Neural cell (in vitro differentiated cells): ENCODE data around the gene P2RY6. TPM values are rescaled to one million over a fixed set of nuclear protein-coding genes. Genes with fewer than 3 reads are reported as not detected.

Source experiments
- H2AFZ ChIP-seq: fragments of 200-600, 300-800 bp; sonication (generic), shearing (Covaris generic); 2 replicates; pipeline ENCODE4 v1.6.0; 2014; ENCODE audit warnings: low read depth, mild to moderate bottlenecking, antibody characterized with exemption, low read length, moderate library complexity
- H3F3A ChIP-seq: fragments of 200-600 bp; shearing (Covaris generic); 2 replicates; pipeline ENCODE4 v1.6.1; 2016; ENCODE audit warnings: mild to moderate bottlenecking, moderate library complexity, mixed read lengths, antibody characterized with exemption, low read length; ENCODE audit not compliant: insufficient read depth, poor library complexity, severe bottlenecking
- H3K27ac ChIP-seq: fragments of 200-600, 300-800 bp; sonication (generic), shearing (Covaris generic); 2 replicates; pipeline ENCODE4 v1.5.1; 2014; ENCODE audit warnings: mild to moderate bottlenecking, low read length, moderate library complexity
- H3K27me3 ChIP-seq: fragments of 300-800, 200-600 bp; sonication (generic), shearing (Covaris generic); 2 replicates; pipeline ENCODE4 v1.6.0; 2014; ENCODE audit warnings: mild to moderate bottlenecking, low read depth, low read length, moderate library complexity; ENCODE audit not compliant: insufficient read depth
- H3K36me3 ChIP-seq: fragments of 300-800, 200-600 bp; sonication (generic), shearing (Covaris generic); 2 replicates; pipeline ENCODE4 v1.5.1; 2014; ENCODE audit warnings: mild to moderate bottlenecking, antibody characterized with exemption, low read length, moderate library complexity; ENCODE audit not compliant: insufficient read depth
- H3K4me2 ChIP-seq: fragments of 300-800, 200-600 bp; sonication (generic), shearing (Covaris generic); 2 replicates; pipeline ENCODE4 v1.6.0; 2014; ENCODE audit warnings: mild to moderate bottlenecking, low read length
- H3K4me3 ChIP-seq: fragments of 300-800, 200-600 bp; sonication (generic), shearing (Covaris generic); 2 replicates; pipeline ENCODE4 v1.5.1; 2014; ENCODE audit warnings: mild to moderate bottlenecking, low read length, moderate library complexity
- H3K79me2 ChIP-seq: fragments of 200-600 bp; shearing (Covaris generic); replicated peaks from 2 replicates; pipeline ENCODE4 v1.6.0; 2014; ENCODE audit warnings: mild to moderate bottlenecking, low read length, moderate library complexity; ENCODE audit not compliant: insufficient read depth
- H3K9ac ChIP-seq: fragments of 300-800, 200-600 bp; sonication (generic), shearing (Covaris generic); 2 replicates; pipeline ENCODE4 v1.6.1; 2016; ENCODE audit warnings: mild to moderate bottlenecking, low read length, mixed read lengths
- H3K9me2 ChIP-seq: fragments of 200-600 bp; shearing (Covaris generic); 2 replicates; pipeline ENCODE4 v1.6.1; 2016; ENCODE audit warnings: mild to moderate bottlenecking, low read length, mixed read lengths; ENCODE audit not compliant: insufficient read depth
- H3K9me3 ChIP-seq: fragments of 200-600, 300-800 bp; sonication (generic), shearing (Covaris generic); 2 replicates; pipeline ENCODE4 v1.6.1; 2016; ENCODE audit warnings: mild to moderate bottlenecking, mixed run types, low read length, moderate library complexity, mixed read lengths
- H4K20me1 ChIP-seq: fragments of 200-600 bp; shearing (Covaris generic); 2 replicates; pipeline ENCODE4 v1.6.1; 2016; ENCODE audit warnings: mild to moderate bottlenecking, mixed run types; ENCODE audit not compliant: insufficient read depth
- EP300 ChIP-seq: fragments of 450-650 bp; conservative IDR thresholded peaks from 2 replicates; pipeline ENCODE4 v1.6.1; 2014; ENCODE audit warnings: antibody characterized with exemption, mild to moderate bottlenecking, moderate library complexity; ENCODE audit not compliant: poor library complexity, severe bottlenecking
- EZH2 ChIP-seq: fragments of 200-600, 300-800 bp; shearing (Covaris generic), sonication (generic); IDR thresholded peaks from 2 replicates; pipeline ENCODE4 v1.6.1; 2014; ENCODE audit warnings: antibody characterized with exemption, low read length, borderline replicate concordance, mild to moderate bottlenecking; ENCODE audit not compliant: insufficient read depth, poor library complexity, severe bottlenecking
- MXI1 ChIP-seq: fragments of 450-650 bp; conservative IDR thresholded peaks from 2 replicates; pipeline ENCODE4 v1.6.1; 2014; ENCODE audit warnings: antibody characterized with exemption, mild to moderate bottlenecking; ENCODE audit not compliant: poor library complexity, severe bottlenecking
- POLR2AphosphoS5 ChIP-seq: IDR thresholded peaks from 2 replicates; pipeline ENCODE4 v1.6.1; 2012
- RAD21 ChIP-seq: fragments of 450-650 bp; conservative IDR thresholded peaks from 2 replicates; pipeline ENCODE4 v1.6.1; 2014; ENCODE audit warnings: antibody characterized with exemption, mild to moderate bottlenecking, moderate library complexity
- SMC3 ChIP-seq: fragments of 450-650 bp; conservative IDR thresholded peaks from 2 replicates; pipeline ENCODE4 v1.6.1; 2014; ENCODE audit warnings: antibody characterized with exemption, mild to moderate bottlenecking, moderate library complexity; ENCODE audit not compliant: poor library complexity
- TAF1 ChIP-seq: IDR thresholded peaks from 2 replicates; pipeline ENCODE4 v1.6.1; 2012; ENCODE audit warnings: low read depth
- polyA plus RNA-seq: library from polyadenylated mRNA; depleted of rRNA; stranded (reverse); fragments of >200 nt; gene quantifications from 2 replicates; pipeline ENCODE4 v1.2.3, GENCODE V29; 2014
- TF ChIP-seq, protein P1 (sequence below): IDR thresholded peaks from 2 replicates; pipeline ENCODE4 v1.6.1; 2012; ENCODE audit warnings: borderline replicate concordance
- TF ChIP-seq, protein P2 (sequence below): fragments of 450-650 bp; IDR thresholded peaks from 2 replicates; pipeline ENCODE4 v1.5.1; 2014; ENCODE audit warnings: antibody characterized with exemption, mild to moderate bottlenecking, moderate library complexity; ENCODE audit not compliant: poor library complexity, severe bottlenecking

Gene P2RY6
- polyA plus RNA-seq, 1 donor from 2014 or later: not detected

DNA sequence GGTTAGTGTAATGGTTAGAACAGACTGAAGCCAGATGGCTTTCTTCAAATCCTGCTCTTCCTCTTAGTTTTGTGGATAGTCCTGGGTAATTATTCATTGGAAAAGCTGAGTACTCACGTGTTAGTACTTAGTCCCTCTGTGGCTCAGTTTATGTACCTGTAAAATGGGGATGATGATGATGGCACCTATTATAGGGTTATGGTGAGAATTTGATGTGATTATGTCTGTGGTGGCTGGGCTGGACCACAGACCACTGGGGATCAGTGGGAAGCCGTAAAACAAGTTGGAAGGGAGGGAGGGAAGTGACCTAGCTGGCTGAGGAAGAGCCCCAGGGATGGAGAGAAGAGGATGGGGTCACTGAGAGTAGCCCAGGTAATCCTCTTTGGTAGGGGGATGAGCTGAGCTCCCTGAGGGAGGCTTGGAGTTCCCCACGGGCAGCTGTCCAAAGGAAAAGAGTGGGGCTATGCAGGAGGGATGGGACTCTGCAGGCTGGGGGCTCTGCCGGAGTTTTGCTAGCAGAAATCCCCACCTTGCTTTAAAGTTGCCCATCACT is 55.8 kb downstream of the P2RY6 start:
- H3K9ac ChIP-seq: no peak overlapping the region
- H3K4me3 ChIP-seq: no peak overlapping the region
- H3K79me2 ChIP-seq: peaks cover 10% of the 10 kb centered on the region
- H4K20me1 ChIP-seq: no peaks in the 10 kb centered on the region
- no peaks in the 10 kb centered on the region for H3K36me3 ChIP-seq
- H3K4me2 ChIP-seq: no peak overlapping the region
- no peaks in the 10 kb centered on the region for H3K9me3 ChIP-seq
- no peak overlapping the region for H2AFZ ChIP-seq
- H3K27ac ChIP-seq: no peak overlapping the region
- TF ChIP-seq EZH2: no peak
- TF ChIP-seq POLR2AphosphoS5: no peak
- no peak for TF ChIP-seq EP300
- no peak for TF ChIP-seq MXI1
- TF ChIP-seq, protein P1, sequence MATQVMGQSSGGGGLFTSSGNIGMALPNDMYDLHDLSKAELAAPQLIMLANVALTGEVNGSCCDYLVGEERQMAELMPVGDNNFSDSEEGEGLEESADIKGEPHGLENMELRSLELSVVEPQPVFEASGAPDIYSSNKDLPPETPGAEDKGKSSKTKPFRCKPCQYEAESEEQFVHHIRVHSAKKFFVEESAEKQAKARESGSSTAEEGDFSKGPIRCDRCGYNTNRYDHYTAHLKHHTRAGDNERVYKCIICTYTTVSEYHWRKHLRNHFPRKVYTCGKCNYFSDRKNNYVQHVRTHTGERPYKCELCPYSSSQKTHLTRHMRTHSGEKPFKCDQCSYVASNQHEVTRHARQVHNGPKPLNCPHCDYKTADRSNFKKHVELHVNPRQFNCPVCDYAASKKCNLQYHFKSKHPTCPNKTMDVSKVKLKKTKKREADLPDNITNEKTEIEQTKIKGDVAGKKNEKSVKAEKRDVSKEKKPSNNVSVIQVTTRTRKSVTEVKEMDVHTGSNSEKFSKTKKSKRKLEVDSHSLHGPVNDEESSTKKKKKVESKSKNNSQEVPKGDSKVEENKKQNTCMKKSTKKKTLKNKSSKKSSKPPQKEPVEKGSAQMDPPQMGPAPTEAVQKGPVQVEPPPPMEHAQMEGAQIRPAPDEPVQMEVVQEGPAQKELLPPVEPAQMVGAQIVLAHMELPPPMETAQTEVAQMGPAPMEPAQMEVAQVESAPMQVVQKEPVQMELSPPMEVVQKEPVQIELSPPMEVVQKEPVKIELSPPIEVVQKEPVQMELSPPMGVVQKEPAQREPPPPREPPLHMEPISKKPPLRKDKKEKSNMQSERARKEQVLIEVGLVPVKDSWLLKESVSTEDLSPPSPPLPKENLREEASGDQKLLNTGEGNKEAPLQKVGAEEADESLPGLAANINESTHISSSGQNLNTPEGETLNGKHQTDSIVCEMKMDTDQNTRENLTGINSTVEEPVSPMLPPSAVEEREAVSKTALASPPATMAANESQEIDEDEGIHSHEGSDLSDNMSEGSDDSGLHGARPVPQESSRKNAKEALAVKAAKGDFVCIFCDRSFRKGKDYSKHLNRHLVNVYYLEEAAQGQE: no peak
- TF ChIP-seq, protein P2, sequence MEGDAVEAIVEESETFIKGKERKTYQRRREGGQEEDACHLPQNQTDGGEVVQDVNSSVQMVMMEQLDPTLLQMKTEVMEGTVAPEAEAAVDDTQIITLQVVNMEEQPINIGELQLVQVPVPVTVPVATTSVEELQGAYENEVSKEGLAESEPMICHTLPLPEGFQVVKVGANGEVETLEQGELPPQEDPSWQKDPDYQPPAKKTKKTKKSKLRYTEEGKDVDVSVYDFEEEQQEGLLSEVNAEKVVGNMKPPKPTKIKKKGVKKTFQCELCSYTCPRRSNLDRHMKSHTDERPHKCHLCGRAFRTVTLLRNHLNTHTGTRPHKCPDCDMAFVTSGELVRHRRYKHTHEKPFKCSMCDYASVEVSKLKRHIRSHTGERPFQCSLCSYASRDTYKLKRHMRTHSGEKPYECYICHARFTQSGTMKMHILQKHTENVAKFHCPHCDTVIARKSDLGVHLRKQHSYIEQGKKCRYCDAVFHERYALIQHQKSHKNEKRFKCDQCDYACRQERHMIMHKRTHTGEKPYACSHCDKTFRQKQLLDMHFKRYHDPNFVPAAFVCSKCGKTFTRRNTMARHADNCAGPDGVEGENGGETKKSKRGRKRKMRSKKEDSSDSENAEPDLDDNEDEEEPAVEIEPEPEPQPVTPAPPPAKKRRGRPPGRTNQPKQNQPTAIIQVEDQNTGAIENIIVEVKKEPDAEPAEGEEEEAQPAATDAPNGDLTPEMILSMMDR: no peak
- TF ChIP-seq RAD21: no peak
- TF ChIP-seq SMC3: no peak
- TF ChIP-seq TAF1: no peak
- H3F3A ChIP-seq: no peaks in the 10 kb centered on the region
- H3K27me3 ChIP-seq: no peaks in the 10 kb centered on the region
- no peaks in the 10 kb centered on the region for H3K9me2 ChIP-seq

DNA sequence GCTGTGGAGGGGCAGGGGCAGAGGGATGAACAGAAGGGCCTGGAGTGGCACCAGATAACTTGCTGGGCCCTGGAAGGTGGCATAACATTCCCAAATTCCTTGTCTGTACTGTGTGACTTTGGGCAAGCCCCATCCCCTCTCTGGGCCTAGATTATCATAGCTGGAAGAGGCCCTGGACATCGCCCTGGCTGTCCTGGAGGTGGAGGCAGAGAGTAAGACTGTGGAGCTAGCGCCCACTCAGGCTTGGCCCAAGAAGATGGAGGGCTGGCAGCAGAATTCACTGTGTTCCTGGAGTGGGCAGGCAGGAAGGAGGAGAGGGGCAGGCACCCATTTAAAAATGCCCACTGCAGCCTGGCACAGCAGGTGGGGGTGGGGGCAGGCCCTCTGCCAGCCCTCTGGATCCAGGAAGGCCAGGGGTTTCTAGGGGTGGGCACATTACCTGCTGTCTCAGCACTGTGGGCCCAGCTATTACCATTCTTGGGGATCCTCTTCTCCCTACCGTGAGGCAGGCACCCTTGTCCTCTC is 58.5 kb downstream of the P2RY6 start:
- peaks cover 6% of the 10 kb centered on the region for H3K79me2 ChIP-seq

More for the DNA sequence above, 58.5 kb downstream of the P2RY6 start:
- no peak overlapping the region for H3K4me3 ChIP-seq
- no peaks in the 10 kb centered on the region for H3K27me3 ChIP-seq
- H3F3A ChIP-seq: no peaks in the 10 kb centered on the region
- no peak overlapping the region for H3K4me2 ChIP-seq
- H3K27ac ChIP-seq: no peak overlapping the region
- H3K36me3 ChIP-seq: no peaks in the 10 kb centered on the region
- no peak overlapping the region for H3K9ac ChIP-seq
- H4K20me1 ChIP-seq: no peaks in the 10 kb centered on the region
- no peak overlapping the region for H2AFZ ChIP-seq
- H3K9me2 ChIP-seq: no peaks in the 10 kb centered on the region
- H3K9me3 ChIP-seq: no peaks in the 10 kb centered on the region
- no peak for TF ChIP-seq TAF1
- TF ChIP-seq, protein P2: peak; percentile 10
- no peak for TF ChIP-seq EZH2
- TF ChIP-seq POLR2AphosphoS5: no peak
- TF ChIP-seq SMC3: no peak
- TF ChIP-seq, protein P1: no peak
- TF ChIP-seq EP300: no peak
- no peak for TF ChIP-seq RAD21
